A673 (cell line): ENCODE data around the gene CCDC178. TPM values are rescaled to one million over a fixed set of nuclear protein-coding genes. Genes with fewer than 3 reads are reported as not detected.

Source experiments
- BruUV-seq: library from RNA; stranded (reverse); fragments of 400-500 nt; replicated peaks from 2 replicates; lab custom pipeline; 2021; lab: Mats Ljungman, UMichigan
- CTCF ChIA-PET: fragments of 300-600 bp; sonication (Branson Sonifier 250); formaldehyde crosslinking; loops from one replicate; lab custom pipeline; 2022; ENCODE audit warnings: antibody characterized with exemption; lab: Charles Lee
- POLR2A ChIA-PET: fragments of 300-600 bp; sonication (Branson Sonifier 250); formaldehyde crosslinking; loops from one replicate; lab custom pipeline; 2022; ENCODE audit warnings: antibody characterized with exemption; ENCODE audit not compliant: low non-redundant PET; lab: Charles Lee
- DNase-seq: peaks from one replicate; pipeline ENCODE4 v3.0.0-alpha.2; 2015; ENCODE audit warnings: low spot score
- H3K27ac ChIP-seq: fragments of 200-600 bp; sonication (generic); 2 replicates; pipeline ENCODE4 v1.5.1; 2016; ENCODE audit warnings: mixed run types, low read depth, mild to moderate bottlenecking, mixed read lengths, antibody characterized with exemption, low read length; ENCODE audit not compliant: poor library complexity, severe bottlenecking
- H3K27me3 ChIP-seq: fragments of 200-600 bp; sonication (generic); replicated peaks from 2 replicates; pipeline ENCODE4 v1.6.1; 2017; ENCODE audit warnings: mixed run types, low read depth, mild to moderate bottlenecking, mixed read lengths, antibody characterized with exemption, low read length; ENCODE audit not compliant: insufficient read depth, poor library complexity
- H3K36me3 ChIP-seq: fragments of 200-600 bp; sonication (generic); 2 replicates; pipeline ENCODE4 v1.6.1; 2016; ENCODE audit warnings: mixed run types, mild to moderate bottlenecking, mixed read lengths, antibody characterized with exemption, low read length; ENCODE audit not compliant: insufficient read depth, poor library complexity, severe bottlenecking
- H3K4me1 ChIP-seq: fragments of 200-600 bp; sonication (generic); 2 replicates; pipeline ENCODE4 v1.6.1; 2017; ENCODE audit warnings: mixed run types, mild to moderate bottlenecking, mixed read lengths, antibody characterized with exemption, low read length; ENCODE audit not compliant: insufficient read depth, poor library complexity, severe bottlenecking
- H3K4me3 ChIP-seq: fragments of 200-600 bp; sonication (generic); 2 replicates; pipeline ENCODE4 v1.5.1; 2016; ENCODE audit warnings: low read depth, mixed run types, mild to moderate bottlenecking, mixed read lengths, low read length; ENCODE audit not compliant: poor library complexity, severe bottlenecking
- H3K9me3 ChIP-seq: fragments of 200-600 bp; sonication (generic); 2 replicates; pipeline ENCODE4 v1.6.1; 2016; ENCODE audit warnings: mixed run types, low read depth, mild to moderate bottlenecking, mixed read lengths, antibody characterized with exemption, low read length; ENCODE audit not compliant: poor library complexity, severe bottlenecking
- CTCF ChIP-seq: fragments of 300-800, 200-600 bp; sonication (generic); conservative IDR thresholded peaks from 2 replicates; pipeline ENCODE4 v1.5.1; 2017; ENCODE audit warnings: low read depth, mild to moderate bottlenecking, antibody characterized with exemption, low read length, moderate library complexity, mixed read lengths
- EZH2 ChIP-seq: fragments of 200-600 bp; sonication (generic); IDR thresholded peaks from 2 replicates; pipeline ENCODE4 v1.6.1; 2017; ENCODE audit warnings: borderline replicate concordance, low read depth, mild to moderate bottlenecking, mixed read lengths, antibody characterized with exemption, low read length; ENCODE audit not compliant: poor library complexity, severe bottlenecking
- intact Hi-C: fragments of 100-400 bp; cut with micrococcal nuclease; formaldehyde crosslinking; loops from one replicate; pipeline ENCODE4 v1.10.0; 2022; ENCODE audit not compliant: unreplicated experiment
- total RNA-seq: library from RNA; stranded (reverse); gene quantifications from 2 replicates; pipeline ENCODE4 v1.2.3, GENCODE V29; 2021

CCDC178 gene
- total RNA-seq, 1 experiment from 2014 or later, result not detected

GRCh38 chr18:33231474-33232317 lies 208.8 kb downstream of the CCDC178 start:
- Histone ChIP-seq H3K4me1 (no peaks in the 10 kb centered on the region), H3K4me3 (no peak overlapping the region), H3K9me3 (no peaks in the 10 kb centered on the region), H3K27me3 (no peaks in the 10 kb centered on the region), H3K36me3 (no peaks in the 10 kb centered on the region), H3K27ac (no peak overlapping the region)
- POLR2A ChIA-PET, result interaction anchor here (0.6 kb wide), 1 partner anchor 550 kb away, joined by 3 read pairs; no protein-coding TSS in a partner anchor
- intact Hi-C loops, result loop anchor here (2.0 to 10.0 kb wide), 3 partner anchors 261 to 529 kb away; no protein-coding TSS in a partner anchor
- BruUV-seq, result no TSS peak
- CTCF ChIA-PET, result interaction anchor here (0.5 to 1.4 kb wide), 7 partner anchors 10 to 1073 kb away, joined by 3 to 5 read pairs (median 4); no protein-coding TSS in a partner anchor
- peak; percentile 94 for TF ChIP-seq CTCF
- TF ChIP-seq EZH2, result no peak
- peak; percentile 77 for DNase-seq

GRCh38 chr18:33212363-33212762 lies 228.2 kb downstream of the CCDC178 start:
- TF ChIP-seq CTCF (no peak), EZH2 (no peak)
- H3K4me3 ChIP-seq, result no peak overlapping the region
- DNase-seq, result no peak
- ChIA-PET POLR2A (no interaction called here), CTCF (interaction anchor here (0.5 kb wide), 1 partner anchor 898 kb away, joined by 9 read pairs; no protein-coding TSS in a partner anchor)
- no peaks in the 10 kb centered on the region for H3K4me1 ChIP-seq
- intact Hi-C loops, result no loop called here
- H3K27ac ChIP-seq, result no peak overlapping the region
- H3K27me3 ChIP-seq, result no peaks in the 10 kb centered on the region
- no TSS peak for BruUV-seq
- no peaks in the 10 kb centered on the region for H3K36me3 ChIP-seq
- no peaks in the 10 kb centered on the region for H3K9me3 ChIP-seq

- ChIA-PET POLR2A (no interaction called here), CTCF (interaction anchor here (0.8 to 1.3 kb wide), 4 partner anchors 9 to 285 kb away, joined by 3 to 11 read pairs (median 5); no protein-coding TSS in a partner anchor)
- intact Hi-C loops, result no loop called here
- DNase-seq, result peak; percentile 61
- no peak overlapping the region for H3K4me3 ChIP-seq
- no peaks in the 10 kb centered on the region for H3K4me1 ChIP-seq
- H3K9me3 ChIP-seq, result no peaks in the 10 kb centered on the region
- no TSS peak for BruUV-seq
- no peak for TF ChIP-seq EZH2
- TF ChIP-seq CTCF, result peak; percentile 75
- H3K27me3 ChIP-seq, result no peaks in the 10 kb centered on the region
- no peaks in the 10 kb centered on the region for H3K36me3 ChIP-seq
- no peak overlapping the region for H3K27ac ChIP-seq
Observed at GRCh38 chr18:33210575-33211189, 229.8 kb downstream of the CCDC178 start.
